Measurements from ENCODE around the gene GRIN2A. TPM values are rescaled to one million over a fixed set of nuclear protein-coding genes. Genes with fewer than 3 reads are reported as not detected.

GRIN2A gene
- total and polyA plus RNA-seq, 4 experiments from 2014 or later = not detected

DNA sequence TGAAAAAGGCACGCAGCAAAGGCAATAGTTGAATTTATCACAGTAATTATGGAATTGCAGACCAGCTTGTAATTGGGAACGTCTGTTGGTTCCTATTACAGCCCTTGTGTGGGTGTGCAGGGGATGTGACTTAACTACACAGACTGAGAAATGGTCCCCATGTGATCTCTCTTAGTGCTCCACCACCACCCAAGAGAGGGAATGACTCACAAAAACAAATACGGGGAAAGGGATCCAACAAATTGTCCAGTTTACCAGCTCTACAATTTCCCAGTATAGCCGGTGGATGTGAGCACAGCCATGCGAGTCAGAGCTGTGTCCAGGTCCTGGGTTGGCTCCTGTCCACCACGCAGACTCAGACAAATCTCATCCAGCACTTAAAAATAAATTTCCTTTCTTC, 337.9 kb downstream of the GRIN2A start:
- Histone ChIP-seq H3K9me3 (ENCODE audit: control insufficient read depth in 1 of 2, low read length in 2 of 2) (no peaks in the 10 kb centered on the region), H3K4me1 (ENCODE audit: insufficient read depth, low read length) (no peaks in the 10 kb centered on the region), H3K4me3 (ENCODE audit: low read length in 2 of 2) (no peak overlapping the region), H3K27me3 (ENCODE audit: insufficient read depth, low read length) (no peaks in the 10 kb centered on the region), H3K27ac (ENCODE audit: low read depth, low read length) (no peak overlapping the region), H3K36me3 (ENCODE audit: insufficient read depth, low read length) (no peaks in the 10 kb centered on the region)
- H3K9me3 Mint-ChIP-seq = peaks cover 0 to 8% (median 0%) of the 10 kb centered on the region in 8 donors
- H3K36me3 Mint-ChIP-seq = no peaks in the 10 kb centered on the region
- intact Hi-C loops (cut with micrococcal nuclease) = no loop called here
- H3K4me3 Mint-ChIP-seq = no peak overlapping the region
- H3K4me1 Mint-ChIP-seq = no peaks in the 10 kb centered on the region
- no peak overlapping the region for H3K27ac Mint-ChIP-seq
- CTCF ChIA-PET (ENCODE audit: partially characterized antibody) = no interaction called here
- POLR2A ChIA-PET (ENCODE audit: partially characterized antibody) = no interaction called here
- H3K27me3 Mint-ChIP-seq = no peaks in the 10 kb centered on the region
- no peak for DNase-seq

DNA sequence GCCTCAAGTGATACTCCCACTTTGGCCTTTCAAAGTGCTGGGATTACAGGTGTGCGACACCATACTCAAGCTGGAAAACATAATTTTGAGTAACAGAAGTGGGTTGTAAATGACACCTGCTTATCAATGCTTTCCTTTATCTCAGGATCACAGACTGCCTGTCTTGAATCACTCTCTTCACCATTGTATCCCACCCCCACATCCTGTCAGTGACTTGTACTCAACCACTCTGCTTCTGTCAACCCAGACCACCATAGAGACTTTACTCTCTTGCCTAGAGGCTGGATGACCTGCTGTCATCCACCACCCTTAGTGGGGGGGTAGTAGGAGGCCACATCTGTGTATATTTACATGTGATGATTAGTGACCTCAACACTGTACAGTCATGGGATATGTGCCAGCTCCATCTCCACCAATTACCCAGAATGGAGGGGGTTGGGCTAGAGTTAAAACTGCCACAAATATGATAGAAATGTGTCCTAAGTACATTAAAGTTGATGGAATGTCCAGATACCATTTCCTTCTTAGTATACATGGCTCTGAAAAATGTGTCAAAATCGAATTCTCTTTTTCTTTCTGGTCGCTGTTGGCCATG, 338.7 kb downstream of the GRIN2A start:
- Histone ChIP-seq H3K4me3 (ENCODE audit: low read length in 2 of 2) (no peak overlapping the region), H3K4me1 (ENCODE audit: insufficient read depth, low read length) (no peaks in the 10 kb centered on the region), H3K27ac (ENCODE audit: low read depth, low read length) (no peak overlapping the region), H3K36me3 (ENCODE audit: insufficient read depth, low read length) (no peaks in the 10 kb centered on the region), H3K27me3 (ENCODE audit: insufficient read depth, low read length) (no peaks in the 10 kb centered on the region), H3K9me3 (ENCODE audit: control insufficient read depth in 1 of 2, low read length in 2 of 2) (no peaks in the 10 kb centered on the region)
- ChIA-PET POLR2A (ENCODE audit: partially characterized antibody) (no interaction called here), CTCF (ENCODE audit: partially characterized antibody) (no interaction called here)
- H3K4me3 Mint-ChIP-seq = no peak overlapping the region
- no peaks in the 10 kb centered on the region for H3K27me3 Mint-ChIP-seq
- H3K36me3 Mint-ChIP-seq = no peaks in the 10 kb centered on the region
- no peak for DNase-seq
- H3K27ac Mint-ChIP-seq = no peak overlapping the region
- intact Hi-C loops (cut with micrococcal nuclease) = no loop called here
- peaks cover 0 to 8% (median 0%) of the 10 kb centered on the region in 8 donors for H3K9me3 Mint-ChIP-seq
- H3K4me1 Mint-ChIP-seq = no peaks in the 10 kb centered on the region

DNA sequence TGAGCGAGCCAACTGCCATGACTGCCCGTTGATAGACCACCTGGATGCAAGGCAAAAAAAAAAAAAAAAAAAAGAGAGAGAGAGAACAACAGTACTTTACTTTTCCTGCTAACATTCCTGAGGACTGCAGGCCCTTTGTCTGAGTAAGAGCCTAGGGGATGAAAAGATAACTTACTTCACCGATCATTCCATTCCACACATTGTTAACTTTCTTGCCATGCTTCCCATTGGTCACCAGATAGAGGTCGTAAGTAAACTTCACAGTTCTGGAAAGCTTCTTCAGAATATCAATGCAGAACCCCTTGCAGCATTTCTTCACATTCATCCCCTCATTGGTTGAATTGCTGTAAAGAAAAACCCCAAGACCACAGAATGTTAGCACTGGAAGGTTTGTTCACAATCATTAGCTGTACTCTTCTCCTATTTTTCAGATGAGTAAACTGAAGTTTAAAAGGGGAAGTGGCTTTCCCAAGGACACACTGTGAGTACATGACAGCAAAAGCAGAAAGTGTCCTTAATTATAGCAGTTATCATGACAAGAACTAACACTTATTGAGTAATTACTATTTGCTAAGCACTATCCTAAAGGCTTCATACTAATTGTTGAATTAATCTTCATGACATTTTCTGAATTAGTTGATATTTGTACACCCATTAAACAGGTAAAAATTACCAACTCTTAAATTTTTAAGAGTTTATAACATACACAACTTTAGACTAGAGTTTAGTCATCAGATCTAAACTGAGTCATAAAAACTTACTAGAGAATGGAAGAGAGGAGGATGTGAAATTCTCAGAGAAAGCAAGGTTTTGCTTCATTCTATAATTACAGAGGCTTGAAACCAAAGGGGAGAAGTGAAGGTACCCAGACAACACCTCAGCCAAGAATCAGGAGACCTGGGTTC, 341.2 kb downstream of the GRIN2A start:
- Histone ChIP-seq H3K4me1 (ENCODE audit: insufficient read depth, low read length) (no peaks in the 10 kb centered on the region), H3K9me3 (ENCODE audit: control insufficient read depth in 1 of 2, low read length in 2 of 2) (no peaks in the 10 kb centered on the region), H3K36me3 (ENCODE audit: insufficient read depth, low read length) (no peaks in the 10 kb centered on the region), H3K27ac (ENCODE audit: low read depth, low read length) (no peak overlapping the region), H3K27me3 (ENCODE audit: insufficient read depth, low read length) (no peaks in the 10 kb centered on the region), H3K4me3 (ENCODE audit: low read length in 2 of 2) (no peak overlapping the region)
- POLR2A ChIA-PET (ENCODE audit: partially characterized antibody) = no interaction called here
- Mint-ChIP-seq H3K36me3 (no peaks in the 10 kb centered on the region), H3K4me3 (no peak overlapping the region), H3K4me1 (no peaks in the 10 kb centered on the region), H3K9me3 (peaks cover 0 to 11% (median 2%) of the 10 kb centered on the region in 8 donors), H3K27ac (no peak overlapping the region), H3K27me3 (no peaks in the 10 kb centered on the region)
- no peak for DNase-seq
- intact Hi-C loops (cut with micrococcal nuclease) = no loop called here
- CTCF ChIA-PET (ENCODE audit: partially characterized antibody) = no interaction called here

DNA sequence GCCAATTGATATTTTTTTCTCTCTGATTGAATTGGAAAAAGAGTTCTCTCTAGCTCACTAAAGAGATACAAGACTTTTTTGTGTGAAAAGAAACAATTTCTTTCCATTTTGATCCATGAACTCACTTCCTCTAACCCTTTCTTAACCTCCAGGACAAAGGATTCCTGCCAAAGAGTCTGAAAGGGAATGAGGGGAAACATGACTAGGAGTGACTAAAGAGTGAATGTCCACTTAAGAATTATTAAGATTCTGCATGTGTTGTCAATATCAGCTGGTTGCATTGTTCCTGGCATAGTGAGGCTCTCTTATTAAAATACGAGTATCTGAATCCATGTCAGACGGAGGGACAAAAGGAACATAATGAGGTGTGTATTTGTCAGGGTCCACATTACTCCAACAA, 344.7 kb downstream of the GRIN2A start:
- Histone ChIP-seq H3K9me3 (ENCODE audit: control insufficient read depth in 1 of 2, low read length in 2 of 2) (no peaks in the 10 kb centered on the region), H3K4me3 (ENCODE audit: low read length in 2 of 2) (no peak overlapping the region), H3K36me3 (ENCODE audit: insufficient read depth, low read length) (no peaks in the 10 kb centered on the region), H3K27ac (ENCODE audit: low read depth, low read length) (no peak overlapping the region), H3K27me3 (ENCODE audit: insufficient read depth, low read length) (no peaks in the 10 kb centered on the region), H3K4me1 (ENCODE audit: insufficient read depth, low read length) (no peaks in the 10 kb centered on the region)
- H3K9me3 Mint-ChIP-seq = peaks cover 0 to 5% (median 3%) of the 10 kb centered on the region in 8 donors
- no peak for DNase-seq
- no peak overlapping the region for H3K4me3 Mint-ChIP-seq
- H3K36me3 Mint-ChIP-seq = no peaks in the 10 kb centered on the region
- intact Hi-C loops (cut with micrococcal nuclease) = no loop called here
- no peaks in the 10 kb centered on the region for H3K27me3 Mint-ChIP-seq
- H3K4me1 Mint-ChIP-seq = no peaks in the 10 kb centered on the region
- H3K27ac Mint-ChIP-seq = no peak overlapping the region
- CTCF ChIA-PET (ENCODE audit: partially characterized antibody) = no interaction called here
- POLR2A ChIA-PET (ENCODE audit: partially characterized antibody) = no interaction called here

DNA sequence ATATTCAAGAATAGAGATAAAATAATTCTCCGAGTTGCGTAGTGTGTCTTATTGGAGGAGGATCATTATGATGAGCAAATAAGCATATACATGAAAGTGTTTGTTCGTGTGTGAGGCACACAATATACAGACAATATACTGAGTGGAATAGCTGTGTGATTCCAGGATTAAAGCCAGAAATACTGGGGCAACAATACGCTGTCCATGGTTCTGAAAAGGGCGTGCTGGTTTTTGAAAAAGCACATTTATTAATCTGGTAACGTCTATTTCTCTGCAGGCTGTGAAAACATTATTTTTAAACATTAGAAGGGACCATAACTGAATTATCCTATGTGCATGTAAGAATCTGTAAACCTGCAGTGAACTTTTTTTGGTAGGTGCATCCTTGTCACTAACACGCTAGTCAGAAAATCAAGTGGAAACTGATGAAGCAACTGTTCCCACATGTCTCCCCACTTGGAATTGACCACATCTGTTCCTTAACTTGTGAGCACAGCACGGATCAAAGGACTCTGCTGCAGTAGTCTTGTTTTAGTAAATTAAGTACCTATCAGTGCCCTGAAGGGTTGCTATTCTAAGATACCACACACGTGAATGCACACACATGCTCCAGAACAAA, 346.0 kb downstream of the GRIN2A start:
- ChIA-PET POLR2A (ENCODE audit: partially characterized antibody) (no interaction called here), CTCF (ENCODE audit: partially characterized antibody) (interaction anchor here (1.0 kb wide), 1 partner anchor 14 kb away, joined by 3 read pairs; no protein-coding TSS in a partner anchor)
- Histone ChIP-seq H3K4me3 (ENCODE audit: low read length in 2 of 2) (no peak overlapping the region), H3K27ac (ENCODE audit: low read depth, low read length) (no peak overlapping the region), H3K27me3 (ENCODE audit: insufficient read depth, low read length) (no peaks in the 10 kb centered on the region), H3K36me3 (ENCODE audit: insufficient read depth, low read length) (no peaks in the 10 kb centered on the region), H3K9me3 (ENCODE audit: control insufficient read depth in 1 of 2, low read length in 2 of 2) (no peaks in the 10 kb centered on the region), H3K4me1 (ENCODE audit: insufficient read depth, low read length) (no peaks in the 10 kb centered on the region)
- H3K27me3 Mint-ChIP-seq = no peaks in the 10 kb centered on the region
- peaks cover 0 to 7% (median 3%) of the 10 kb centered on the region in 8 donors for H3K9me3 Mint-ChIP-seq
- H3K27ac Mint-ChIP-seq = no peak overlapping the region
- H3K4me3 Mint-ChIP-seq = no peak overlapping the region
- no peak for DNase-seq
- no peaks in the 10 kb centered on the region for H3K4me1 Mint-ChIP-seq
- no peaks in the 10 kb centered on the region for H3K36me3 Mint-ChIP-seq
- intact Hi-C loops (cut with micrococcal nuclease) = no loop called here

DNA sequence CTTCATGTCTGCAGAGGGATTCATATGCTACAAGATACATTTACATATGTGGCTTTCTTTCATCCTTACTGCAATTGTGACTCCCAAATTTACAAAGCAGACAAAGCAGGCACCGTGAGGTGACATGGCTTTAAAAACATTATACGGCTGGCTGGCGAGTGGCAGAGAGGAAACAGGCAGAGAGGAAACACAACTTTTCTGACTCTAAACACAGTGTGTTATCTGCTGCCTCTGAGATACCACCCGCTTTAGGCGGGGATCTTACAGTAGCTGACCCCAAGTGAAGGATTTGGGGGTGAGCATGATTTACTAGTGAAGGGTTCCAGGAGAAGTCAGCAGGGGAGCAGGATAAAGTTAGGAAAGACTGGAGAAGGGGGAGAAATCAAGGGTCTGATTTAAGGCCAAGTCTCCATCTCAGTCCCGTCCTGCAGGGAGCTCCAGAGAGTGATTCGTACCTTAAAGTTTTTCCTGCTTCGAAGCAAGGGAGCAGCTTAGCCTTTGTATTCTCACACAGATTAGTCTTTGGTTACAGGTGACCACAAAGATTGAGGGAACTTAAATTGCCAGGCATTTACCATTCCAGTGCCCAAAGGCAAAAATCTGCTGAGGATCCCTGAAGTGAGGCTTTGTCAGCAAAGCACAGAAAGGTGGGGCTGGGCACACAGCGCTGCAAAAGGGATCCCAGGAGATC, 355.0 kb downstream of the GRIN2A start:
- Histone ChIP-seq H3K4me3 (ENCODE audit: low read length in 2 of 2) (no peak overlapping the region), H3K27me3 (ENCODE audit: insufficient read depth, low read length) (no peaks in the 10 kb centered on the region), H3K4me1 (ENCODE audit: insufficient read depth, low read length) (no peaks in the 10 kb centered on the region), H3K9me3 (ENCODE audit: control insufficient read depth in 1 of 2, low read length in 2 of 2) (no peaks in the 10 kb centered on the region), H3K27ac (ENCODE audit: low read depth, low read length) (no peak overlapping the region), H3K36me3 (ENCODE audit: insufficient read depth, low read length) (no peaks in the 10 kb centered on the region)
- Mint-ChIP-seq H3K4me3 (no peak overlapping the region), H3K4me1 (no peaks in the 10 kb centered on the region), H3K27ac (no peak overlapping the region), H3K9me3 (peaks cover 0 to 5% (median 2%) of the 10 kb centered on the region in 8 donors), H3K27me3 (no peaks in the 10 kb centered on the region), H3K36me3 (no peaks in the 10 kb centered on the region)
- ChIA-PET CTCF (ENCODE audit: partially characterized antibody) (no interaction called here), POLR2A (ENCODE audit: partially characterized antibody) (no interaction called here)
- intact Hi-C loops (cut with micrococcal nuclease) = no loop called here
- no peak for DNase-seq

DNA sequence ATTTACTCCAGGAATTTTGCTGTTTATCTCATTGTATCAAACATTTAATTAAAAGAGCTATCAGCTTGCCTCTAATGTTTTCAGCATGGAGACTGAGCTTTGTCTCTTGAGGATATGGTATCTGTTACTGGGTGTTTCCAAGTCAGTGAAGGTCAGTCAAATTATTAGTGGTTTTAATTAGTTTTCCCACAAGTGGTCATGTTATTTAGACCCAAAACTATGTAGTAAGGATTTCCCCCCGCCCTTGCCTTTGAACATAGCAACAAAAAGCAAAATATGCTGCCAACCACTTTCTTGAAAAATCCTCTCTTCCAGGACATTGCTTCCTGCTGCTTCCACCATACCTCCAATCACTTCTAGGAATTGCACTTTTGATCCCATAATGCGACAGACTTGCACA, 355.6 kb downstream of the GRIN2A start:
- Histone ChIP-seq H3K27me3 (ENCODE audit: insufficient read depth, low read length) (no peaks in the 10 kb centered on the region), H3K36me3 (ENCODE audit: insufficient read depth, low read length) (no peaks in the 10 kb centered on the region), H3K4me1 (ENCODE audit: insufficient read depth, low read length) (no peaks in the 10 kb centered on the region), H3K4me3 (ENCODE audit: low read length in 2 of 2) (no peak overlapping the region), H3K9me3 (ENCODE audit: control insufficient read depth in 1 of 2, low read length in 2 of 2) (no peaks in the 10 kb centered on the region), H3K27ac (ENCODE audit: low read depth, low read length) (no peak overlapping the region)
- Mint-ChIP-seq H3K27me3 (no peaks in the 10 kb centered on the region), H3K36me3 (no peaks in the 10 kb centered on the region), H3K9me3 (peaks cover 0 to 6% (median under 1%) of the 10 kb centered on the region in 8 donors), H3K4me3 (no peak overlapping the region), H3K4me1 (no peaks in the 10 kb centered on the region), H3K27ac (no peak overlapping the region)
- no peak for DNase-seq
- ChIA-PET CTCF (ENCODE audit: partially characterized antibody) (no interaction called here), POLR2A (ENCODE audit: partially characterized antibody) (no interaction called here)
- intact Hi-C loops (cut with micrococcal nuclease) = no loop called here
